Mononuclear cell (primary cell): ENCODE measurements around the gene L3MBTL4. TPM values are rescaled to one million over a fixed set of nuclear protein-coding genes. Genes with fewer than 3 reads are reported as not detected.
"Not testable (repeated sequence)": the region's sequence is repeated elsewhere in the genome, so short reads cannot be mapped to it uniquely, and the experiment has no call there.

Experiments used
- H3K27me3 ChIP-seq: 2 replicates; pipeline ENCODE4 v1.6.0; 2011; ENCODE audit warnings: low read length, control low read depth; ENCODE audit not compliant: insufficient read depth
- H3K4me1 ChIP-seq: 2 replicates; pipeline ENCODE4 v1.5.1; 2011; ENCODE audit warnings: mild to moderate bottlenecking, low read length, control low read depth; ENCODE audit not compliant: insufficient read depth
- H3K4me3 ChIP-seq: 2 replicates; pipeline ENCODE4 v1.5.1; 2011; ENCODE audit warnings: mild to moderate bottlenecking, low read length, moderate library complexity
- H3K9me3 ChIP-seq: 2 replicates; pipeline ENCODE4 v1.5.1; 2011; ENCODE audit warnings: low read depth, mild to moderate bottlenecking, control low read depth, low read length
- total RNA-seq: library from RNA; depleted of rRNA; stranded (reverse); fragments of >200 nt; gene quantifications from one replicate; pipeline ENCODE4 v1.2.3, GENCODE V29; 2012

L3MBTL4 gene
- total RNA-seq, 1 donor = 3.0 TPM

DNA sequence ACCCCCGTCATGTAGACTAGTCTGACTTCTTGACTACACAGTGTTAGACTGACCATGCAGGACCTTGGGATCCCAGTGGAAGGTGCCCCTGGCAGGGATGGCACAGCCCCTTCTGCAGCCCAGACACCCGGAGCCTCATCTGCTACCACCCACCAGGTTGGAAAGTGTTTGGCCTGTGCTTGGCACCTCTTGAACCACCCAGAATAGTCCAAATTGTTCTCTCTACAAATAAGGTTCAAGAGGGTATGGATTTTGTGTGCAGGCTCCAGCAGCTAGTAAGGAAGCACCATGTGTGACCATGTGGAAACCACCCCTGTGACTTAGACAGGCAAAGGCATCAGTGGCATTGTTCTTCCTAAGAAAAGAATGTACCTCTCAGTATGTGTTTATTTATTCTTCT is 18.4 kb downstream of the L3MBTL4 start:
- peaks cover 6% of the 10 kb centered on the region for H3K9me3 ChIP-seq
- no peak overlapping the region for H3K4me3 ChIP-seq
- peaks cover 6% of the 10 kb centered on the region for H3K4me1 ChIP-seq
- no peaks in the 10 kb centered on the region for H3K27me3 ChIP-seq

DNA sequence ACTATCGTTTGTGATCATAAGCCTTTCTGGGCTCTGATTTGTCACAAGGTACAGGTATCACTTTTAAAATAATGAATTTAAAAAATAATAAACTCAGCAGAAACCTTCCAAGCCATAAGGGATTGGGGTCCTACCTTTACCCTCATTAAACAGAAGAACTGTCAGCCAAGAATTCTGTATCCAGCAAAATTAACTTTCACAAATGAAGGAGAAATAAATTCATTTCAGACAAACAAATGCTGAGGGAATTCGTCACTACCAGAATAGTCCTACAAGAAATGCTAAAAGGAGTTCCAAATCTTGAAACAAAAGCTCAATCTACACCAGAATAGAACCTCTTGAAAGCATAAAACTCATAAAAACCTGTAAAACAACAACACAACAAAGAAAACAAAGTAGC is 25.7 kb downstream of the L3MBTL4 start:
- H3K4me1 ChIP-seq = no peaks in the 10 kb centered on the region
- H3K9me3 ChIP-seq = peaks cover 42% of the 10 kb centered on the region
- no peak overlapping the region for H3K4me3 ChIP-seq
- no peaks in the 10 kb centered on the region for H3K27me3 ChIP-seq

DNA sequence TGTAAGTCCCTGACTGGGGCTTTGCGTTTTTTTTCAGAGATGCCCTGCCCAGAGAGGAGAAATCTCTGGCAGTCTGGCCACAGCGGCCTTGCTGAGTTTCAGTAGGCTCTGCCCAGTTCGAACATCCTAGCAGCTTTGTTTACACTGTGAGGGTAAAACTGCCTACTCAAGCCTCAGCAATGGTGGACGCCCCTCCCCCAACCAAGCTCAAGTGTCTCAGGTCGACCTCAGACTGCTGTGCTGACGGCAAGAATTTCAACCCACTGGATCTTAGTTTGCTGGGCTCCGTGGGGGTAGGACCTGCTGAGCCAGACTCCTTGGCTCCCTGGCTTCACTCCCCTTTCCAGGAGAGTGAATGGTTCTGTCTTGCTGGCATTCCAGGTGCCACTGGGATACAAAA is 31.7 kb downstream of the L3MBTL4 start:
- Histone ChIP-seq H3K27me3 (no peaks in the 10 kb centered on the region), H3K9me3 (peaks cover 3% of the 10 kb centered on the region), H3K4me3 (no peak overlapping the region), H3K4me1 (no peaks in the 10 kb centered on the region)

DNA sequence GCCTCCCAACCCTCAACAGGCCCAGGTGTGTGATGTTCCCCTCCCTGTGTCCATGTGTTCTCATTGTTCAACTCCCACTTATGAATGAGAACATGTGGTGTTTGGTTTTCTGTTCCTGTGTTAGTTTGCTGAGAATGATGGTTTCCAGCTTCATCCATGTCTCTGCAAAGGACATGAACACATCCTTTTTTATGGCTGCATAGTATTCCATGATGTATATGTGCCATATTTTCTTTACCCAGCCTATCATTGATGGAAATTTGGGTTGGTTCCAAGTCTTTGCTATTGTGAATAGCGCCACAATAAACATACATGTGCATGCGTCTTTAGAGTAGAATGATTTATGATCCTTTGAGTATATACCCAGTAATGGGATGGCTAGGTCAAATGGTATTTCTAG is 37.2 kb downstream of the L3MBTL4 start:
- H3K4me3 ChIP-seq, H3K27me3 ChIP-seq, H3K9me3 ChIP-seq, H3K4me1 ChIP-seq: not testable (repeated sequence)

DNA sequence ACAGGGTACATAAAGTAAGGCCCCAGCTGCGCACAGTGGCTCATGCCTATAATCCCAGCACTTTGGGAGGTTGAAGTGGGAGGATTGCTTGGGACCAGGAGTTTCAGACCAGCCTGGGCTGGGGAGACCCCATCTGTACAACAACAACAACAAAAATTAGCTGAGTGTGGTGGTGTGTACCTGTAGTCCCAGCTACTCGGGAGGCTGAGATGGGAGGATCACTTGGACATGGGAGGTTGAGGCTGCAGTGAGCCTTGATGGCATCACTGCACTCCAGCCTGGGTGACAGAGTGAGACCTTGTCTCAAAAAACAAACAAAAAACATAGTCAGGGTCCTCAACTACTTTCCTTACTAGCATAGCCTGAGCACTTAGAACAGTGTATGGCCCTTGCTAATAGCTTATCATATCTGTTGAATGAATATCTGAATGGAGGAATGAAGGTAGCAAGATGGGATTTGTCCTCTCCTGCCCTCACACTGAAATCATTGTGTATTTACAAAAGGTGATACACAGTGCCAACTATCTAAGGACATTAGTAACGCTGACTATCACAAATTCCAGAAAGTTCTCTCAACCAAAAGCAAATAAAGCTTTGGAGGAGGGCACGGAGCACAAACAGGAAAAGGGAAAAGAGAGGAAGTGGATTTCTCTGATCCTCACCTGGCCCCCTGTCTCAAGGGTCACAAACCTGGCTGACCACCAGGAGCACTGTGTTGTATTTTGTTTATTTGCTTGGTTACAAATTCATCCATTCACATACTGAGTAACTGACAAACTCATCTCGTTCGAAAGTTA is 38.1 kb downstream of the L3MBTL4 start:
- no peak overlapping the region for H3K4me3 ChIP-seq
- no peaks in the 10 kb centered on the region for H3K9me3 ChIP-seq
- no peaks in the 10 kb centered on the region for H3K27me3 ChIP-seq
- H3K4me1 ChIP-seq = no peaks in the 10 kb centered on the region

DNA sequence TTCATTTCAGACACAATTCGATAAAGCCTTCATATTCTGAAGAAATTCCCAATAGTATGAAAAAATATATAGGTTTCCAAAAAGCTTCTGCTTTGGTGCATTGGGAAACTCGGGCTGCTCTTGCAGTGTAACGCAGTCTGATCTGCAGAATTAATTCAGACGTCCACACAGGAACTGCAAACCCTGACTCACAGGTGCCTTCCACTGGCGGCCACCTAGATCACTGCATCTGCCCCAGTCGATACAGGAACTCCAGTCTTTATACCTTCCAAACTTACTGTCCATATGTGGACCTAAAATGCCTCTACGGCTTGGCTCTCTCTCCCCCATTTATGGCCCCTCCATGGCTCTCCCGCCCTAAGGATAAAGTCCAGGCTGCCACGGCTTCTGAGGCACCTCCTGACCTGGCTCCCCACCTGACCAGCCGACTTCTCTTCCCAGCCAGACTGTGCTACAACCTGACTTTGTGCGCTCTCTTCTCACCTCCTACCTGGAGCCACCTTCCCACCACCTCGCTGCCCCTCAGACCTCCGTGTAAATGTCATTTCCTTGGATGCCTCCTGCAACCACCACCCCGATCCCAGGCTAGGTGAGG is 39.7 kb downstream of the L3MBTL4 start:
- H3K27me3 ChIP-seq = no peaks in the 10 kb centered on the region
- H3K9me3 ChIP-seq = no peaks in the 10 kb centered on the region
- H3K4me3 ChIP-seq = no peak overlapping the region
- H3K4me1 ChIP-seq = no peaks in the 10 kb centered on the region

DNA sequence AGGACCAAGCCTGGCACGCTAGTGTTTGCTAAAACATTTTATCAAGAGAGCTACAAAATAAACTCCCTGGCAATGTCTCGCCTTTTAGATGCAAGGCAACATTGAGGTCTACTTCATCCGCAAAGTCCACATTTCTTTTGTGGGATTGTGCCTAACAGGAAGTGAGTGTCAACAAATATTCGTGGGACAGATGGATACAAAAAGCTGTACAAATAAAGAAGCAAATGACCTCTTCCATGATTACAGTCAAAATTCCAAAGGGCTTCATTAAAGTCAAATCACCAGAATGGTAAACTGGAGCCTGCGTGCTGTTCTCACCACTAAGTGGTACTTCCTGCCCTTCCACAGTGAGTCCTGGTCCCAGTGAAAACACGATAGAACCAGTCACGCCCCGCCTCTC is 40.4 kb downstream of the L3MBTL4 start:
- Histone ChIP-seq H3K9me3 (no peaks in the 10 kb centered on the region), H3K27me3 (no peaks in the 10 kb centered on the region), H3K4me3 (no peak overlapping the region), H3K4me1 (no peaks in the 10 kb centered on the region)

DNA sequence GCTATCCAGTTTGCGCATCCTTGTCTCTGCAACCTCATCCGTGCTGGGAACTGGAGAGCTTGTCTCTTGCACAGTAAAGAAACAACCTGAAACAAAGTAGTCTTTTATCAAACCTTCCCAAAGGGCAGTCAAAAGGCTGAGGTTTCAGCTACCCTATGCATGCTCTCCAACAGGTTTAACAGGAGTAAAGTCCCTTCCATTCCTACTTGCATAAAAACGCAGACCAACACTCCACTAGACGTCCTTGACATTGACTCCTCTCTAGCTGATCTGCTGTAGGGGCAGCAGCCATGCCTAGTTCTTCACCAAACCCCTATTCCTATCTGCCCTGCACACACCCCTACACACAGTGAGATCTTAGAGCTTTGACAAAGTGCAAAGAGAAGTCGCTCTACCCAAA is 41.5 kb downstream of the L3MBTL4 start:
- Histone ChIP-seq H3K9me3 (no peaks in the 10 kb centered on the region), H3K27me3 (no peaks in the 10 kb centered on the region), H3K4me1 (no peaks in the 10 kb centered on the region), H3K4me3 (no peak overlapping the region)

DNA sequence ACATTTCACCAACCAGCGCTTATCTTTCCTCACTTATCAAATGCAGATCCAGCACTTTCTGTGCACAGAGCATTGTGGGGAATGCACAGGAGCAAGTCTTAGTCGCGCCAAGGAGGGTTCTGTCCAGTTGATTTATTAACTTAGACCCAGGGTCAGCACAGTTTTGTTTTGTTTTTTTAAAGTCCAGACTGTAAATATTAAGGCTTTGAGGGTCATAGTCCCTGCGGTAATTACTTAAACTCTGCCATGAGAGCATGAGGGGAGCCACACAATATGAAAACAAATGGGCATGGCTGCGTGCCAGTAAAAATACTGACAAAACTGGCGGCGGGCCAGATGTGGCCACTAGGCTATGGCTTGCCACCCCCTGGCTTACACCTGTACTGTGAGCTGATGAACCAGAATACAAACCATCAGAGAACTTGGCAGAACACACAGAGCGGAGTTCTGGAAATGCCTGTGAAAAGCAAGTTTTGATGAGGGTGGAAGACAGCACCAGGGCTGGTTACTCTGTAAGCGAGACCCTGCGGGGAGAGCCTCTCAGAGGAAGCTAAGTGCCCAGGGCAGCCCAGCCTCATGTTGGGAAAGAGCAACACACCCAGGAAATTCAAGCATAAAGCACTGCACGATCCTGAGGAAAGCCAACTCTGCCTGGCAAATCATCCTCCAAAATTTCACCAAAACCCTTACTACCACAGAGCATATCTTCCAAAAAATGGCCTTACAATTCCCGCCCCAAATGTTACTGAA is 43.6 kb downstream of the L3MBTL4 start:
- Histone ChIP-seq H3K9me3 (no peaks in the 10 kb centered on the region), H3K4me1 (no peaks in the 10 kb centered on the region), H3K4me3 (no peak overlapping the region), H3K27me3 (no peaks in the 10 kb centered on the region)

DNA sequence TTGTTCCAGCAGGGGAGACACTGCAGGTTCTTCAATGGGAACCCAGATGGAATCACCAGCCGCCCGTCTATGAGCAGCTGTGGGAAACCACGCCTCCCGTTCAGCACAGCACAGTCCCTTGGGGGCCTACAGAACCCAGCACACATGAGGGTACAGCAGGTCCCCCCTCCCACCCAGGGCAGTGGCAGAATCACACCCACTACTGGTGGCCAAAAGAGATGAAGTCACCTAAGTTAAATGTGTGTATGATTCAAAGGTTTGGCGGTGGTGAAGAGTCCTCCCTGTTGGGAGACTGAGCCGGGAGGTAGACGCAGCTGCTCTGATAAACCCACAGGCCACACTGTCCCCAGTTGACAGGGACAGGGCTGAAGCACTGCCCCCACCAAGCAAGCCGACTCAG is 44.3 kb downstream of the L3MBTL4 start:
- H3K4me3 ChIP-seq = no peak overlapping the region
- no peaks in the 10 kb centered on the region for H3K27me3 ChIP-seq
- no peaks in the 10 kb centered on the region for H3K4me1 ChIP-seq
- no peaks in the 10 kb centered on the region for H3K9me3 ChIP-seq

DNA sequence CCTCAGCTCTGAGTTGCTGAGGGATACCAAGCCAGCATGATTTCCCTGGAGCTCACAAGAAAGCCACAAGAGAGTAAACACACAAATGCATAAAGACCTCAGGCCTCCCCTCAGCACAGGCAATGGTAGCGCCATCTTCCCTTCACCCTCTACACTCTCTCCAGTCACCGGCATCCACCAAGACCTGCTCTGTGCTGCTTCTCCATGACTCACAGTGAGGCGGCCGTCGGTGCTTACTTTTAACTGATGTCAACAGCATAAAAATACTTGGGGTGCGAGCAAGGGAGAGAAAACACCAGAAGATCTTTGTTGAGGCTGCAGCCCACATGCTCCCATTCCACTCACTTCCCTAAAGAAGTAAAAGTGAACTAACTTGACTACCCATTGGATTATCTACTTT is 46.7 kb downstream of the L3MBTL4 start:
- no peaks in the 10 kb centered on the region for H3K4me1 ChIP-seq
- no peak overlapping the region for H3K4me3 ChIP-seq
- H3K27me3 ChIP-seq = no peaks in the 10 kb centered on the region
- H3K9me3 ChIP-seq = no peaks in the 10 kb centered on the region

DNA sequence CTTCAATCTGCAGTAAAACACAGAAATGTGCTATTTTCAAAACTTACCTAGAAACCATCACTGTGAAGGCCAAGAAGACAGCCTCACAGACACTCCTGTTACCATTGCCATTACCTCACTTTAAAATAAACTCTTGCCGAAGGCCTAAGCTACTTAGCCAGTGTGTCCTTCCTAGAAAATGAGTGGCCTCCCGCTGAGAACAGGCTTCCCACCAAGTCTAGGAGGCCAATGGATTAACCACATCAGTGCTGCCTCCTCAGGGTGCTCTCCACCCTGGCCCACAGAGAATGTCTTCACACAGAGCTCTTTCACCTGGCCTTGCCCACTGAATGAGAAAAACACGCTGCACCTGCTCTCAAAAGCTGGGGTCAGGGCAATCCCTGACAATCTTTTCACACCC is 47.5 kb downstream of the L3MBTL4 start:
- no peaks in the 10 kb centered on the region for H3K4me1 ChIP-seq
- no peak overlapping the region for H3K4me3 ChIP-seq
- no peaks in the 10 kb centered on the region for H3K9me3 ChIP-seq
- H3K27me3 ChIP-seq = no peaks in the 10 kb centered on the region

DNA sequence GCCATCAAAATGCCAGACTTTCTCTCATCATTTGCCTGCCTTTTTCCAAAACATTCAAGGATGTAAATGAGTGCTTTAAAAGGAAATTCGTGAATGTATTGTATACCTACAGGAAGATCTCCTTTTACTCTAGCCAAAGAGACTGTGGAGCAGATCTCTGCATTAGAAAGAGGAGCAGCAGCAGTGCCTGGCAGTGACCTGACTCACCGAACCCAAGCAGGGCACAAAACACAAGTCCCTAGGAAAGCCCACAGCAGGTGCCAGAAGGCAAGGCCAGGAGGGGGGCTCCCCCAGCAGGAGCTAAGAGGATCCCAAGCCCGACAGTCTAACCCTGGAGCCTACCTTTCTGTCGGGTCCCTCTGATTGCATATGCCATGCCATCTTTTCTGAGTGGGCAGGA is 47.9 kb downstream of the L3MBTL4 start:
- H3K27me3 ChIP-seq = no peaks in the 10 kb centered on the region
- H3K9me3 ChIP-seq = no peaks in the 10 kb centered on the region
- H3K4me1 ChIP-seq = no peaks in the 10 kb centered on the region
- H3K4me3 ChIP-seq = no peak overlapping the region

DNA sequence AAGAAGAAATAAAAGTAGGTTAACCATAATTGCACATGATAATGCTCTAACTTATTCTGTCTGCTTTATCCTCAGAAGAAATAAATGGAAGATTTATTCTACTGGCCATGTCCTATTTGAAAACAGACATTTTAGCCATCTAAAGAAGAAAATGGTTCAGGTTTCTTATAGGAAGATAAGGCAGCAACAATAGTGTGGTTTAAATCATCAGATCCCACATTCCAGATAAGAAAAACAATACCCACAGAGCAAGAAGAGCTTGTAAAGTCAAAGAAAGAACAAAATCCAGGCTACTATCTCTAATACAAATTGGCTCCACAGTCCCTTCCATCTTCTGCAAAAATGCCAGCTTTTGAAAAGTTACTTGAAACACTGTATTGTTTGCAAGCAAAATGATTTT is 49.3 kb downstream of the L3MBTL4 start:
- Histone ChIP-seq H3K27me3 (no peaks in the 10 kb centered on the region), H3K9me3 (no peaks in the 10 kb centered on the region), H3K4me3 (no peak overlapping the region), H3K4me1 (no peaks in the 10 kb centered on the region)

DNA sequence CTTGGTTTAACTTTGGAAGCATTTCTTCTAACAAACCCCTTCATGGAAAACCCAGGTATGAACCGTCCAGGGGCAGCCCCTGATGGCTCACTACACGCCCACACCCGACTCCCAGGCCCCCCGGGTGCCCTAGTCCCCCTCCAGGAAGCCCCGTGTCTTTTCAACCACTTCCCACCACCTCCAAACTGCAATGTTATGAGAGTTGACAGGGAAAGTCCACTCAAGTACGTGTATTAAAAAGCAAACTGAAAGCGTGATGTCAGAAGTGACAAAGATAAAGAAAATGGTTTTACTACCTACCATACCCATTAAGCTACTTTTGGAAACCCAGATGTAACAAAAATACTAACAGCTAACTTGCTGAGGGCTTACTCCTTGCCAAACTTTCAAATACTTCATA is 51.5 kb downstream of the L3MBTL4 start:
- Histone ChIP-seq H3K4me1 (no peaks in the 10 kb centered on the region), H3K9me3 (no peaks in the 10 kb centered on the region), H3K4me3 (no peak overlapping the region), H3K27me3 (no peaks in the 10 kb centered on the region)
